ENCODE results near the gene PAK4. TPM values are rescaled to one million over a fixed set of nuclear protein-coding genes. Genes with fewer than 3 reads are reported as not detected.

PAK4 gene
- total RNA-seq, 4 donors from 2014 or later, result 6.1 to 16.3 (median 7.5) TPM

DNA sequence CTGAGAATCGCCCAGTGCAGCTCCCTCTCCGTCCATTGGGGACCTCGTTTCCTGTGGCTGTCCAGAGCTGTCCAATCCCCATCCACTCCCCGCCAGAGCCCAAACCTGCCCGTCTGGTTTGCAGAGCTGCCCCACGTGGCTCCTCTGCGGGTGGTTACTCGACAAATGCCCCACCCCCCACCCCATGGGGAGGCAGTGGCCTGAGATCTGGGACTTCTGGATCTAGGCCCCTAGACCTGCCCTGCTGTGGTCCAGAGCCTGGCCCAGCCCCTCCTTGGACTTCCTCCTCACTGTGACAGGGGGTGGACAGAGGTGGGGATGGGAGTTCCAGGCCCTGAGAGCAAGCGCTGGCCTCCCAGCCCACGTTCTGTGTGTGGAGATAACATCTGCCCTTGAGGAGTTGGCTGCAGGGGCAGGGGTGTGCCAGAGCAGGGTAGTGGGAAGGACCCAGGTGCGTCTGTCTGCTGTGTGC lies 29.1 kb downstream of the PAK4 start:
- no peak overlapping the region for H3K27ac ChIP-seq
- H3K9me3 ChIP-seq, result no peaks in the 10 kb centered on the region
- no peak for ATAC-seq
- H3K4me3 ChIP-seq, result no peak overlapping the region
- 51 to 60% methylated on average over 1 to 8 of the region's 11 CpGs for WGBS, 2 donors (ENCODE audit: low coverage in 1 of 2)
- H3K36me3 ChIP-seq, result no peaks in the 10 kb centered on the region
- H3K27me3 ChIP-seq, result no peaks in the 10 kb centered on the region
- TF ChIP-seq, protein P1, sequence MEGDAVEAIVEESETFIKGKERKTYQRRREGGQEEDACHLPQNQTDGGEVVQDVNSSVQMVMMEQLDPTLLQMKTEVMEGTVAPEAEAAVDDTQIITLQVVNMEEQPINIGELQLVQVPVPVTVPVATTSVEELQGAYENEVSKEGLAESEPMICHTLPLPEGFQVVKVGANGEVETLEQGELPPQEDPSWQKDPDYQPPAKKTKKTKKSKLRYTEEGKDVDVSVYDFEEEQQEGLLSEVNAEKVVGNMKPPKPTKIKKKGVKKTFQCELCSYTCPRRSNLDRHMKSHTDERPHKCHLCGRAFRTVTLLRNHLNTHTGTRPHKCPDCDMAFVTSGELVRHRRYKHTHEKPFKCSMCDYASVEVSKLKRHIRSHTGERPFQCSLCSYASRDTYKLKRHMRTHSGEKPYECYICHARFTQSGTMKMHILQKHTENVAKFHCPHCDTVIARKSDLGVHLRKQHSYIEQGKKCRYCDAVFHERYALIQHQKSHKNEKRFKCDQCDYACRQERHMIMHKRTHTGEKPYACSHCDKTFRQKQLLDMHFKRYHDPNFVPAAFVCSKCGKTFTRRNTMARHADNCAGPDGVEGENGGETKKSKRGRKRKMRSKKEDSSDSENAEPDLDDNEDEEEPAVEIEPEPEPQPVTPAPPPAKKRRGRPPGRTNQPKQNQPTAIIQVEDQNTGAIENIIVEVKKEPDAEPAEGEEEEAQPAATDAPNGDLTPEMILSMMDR (IDR thresholded peaks at IDR 0.05), result no peak
- no peak for TF ChIP-seq POLR2AphosphoS5 (IDR thresholded peaks at IDR 0.05)
- TF ChIP-seq EP300 (IDR thresholded peaks at IDR 0.05), result no peak
- TF ChIP-seq POLR2A (IDR thresholded peaks at IDR 0.05), result no peak
- H3K4me1 ChIP-seq, result peaks cover 0 to 70% (median 25%) of the 10 kb centered on the region in 3 donors

DNA sequence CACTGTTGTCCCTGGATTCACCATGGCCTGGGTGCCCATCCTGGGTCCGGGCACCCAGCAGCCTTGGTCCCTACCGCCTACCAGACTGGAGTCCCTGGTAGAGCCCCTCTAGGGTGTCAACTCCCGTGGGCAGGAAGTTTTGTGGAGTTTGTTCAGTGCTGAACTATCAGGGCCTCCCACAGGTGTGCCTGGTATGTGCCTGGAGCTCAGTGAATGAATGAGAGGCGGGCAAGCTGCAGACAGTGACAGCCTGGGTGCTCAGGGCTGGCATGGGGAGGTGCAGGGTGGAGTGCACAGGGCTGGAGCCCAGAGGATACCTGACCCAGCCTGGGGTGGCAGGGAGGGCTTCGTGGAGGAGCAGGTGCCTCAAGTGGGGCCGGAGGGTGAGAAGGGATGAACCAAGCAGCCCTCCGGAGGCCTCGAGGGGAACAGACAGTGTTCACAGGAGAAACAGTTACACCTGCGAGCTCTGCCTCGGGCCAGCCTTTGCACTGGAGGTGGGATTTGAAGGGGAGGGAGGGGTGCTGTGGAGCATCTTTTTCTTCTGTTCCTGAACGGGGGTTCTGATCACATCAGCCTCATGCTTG lies 29.6 kb downstream of the PAK4 start:
- H3K36me3 ChIP-seq, result no peaks in the 10 kb centered on the region
- no peak overlapping the region for H3K4me3 ChIP-seq
- no peaks in the 10 kb centered on the region for H3K9me3 ChIP-seq
- 66% methylated on average over 6 of the region's 11 CpGs; no CpG with 5 or more reads in 1 of the 2 donors for WGBS, 2 donors (ENCODE audit: low coverage in 1 of 2)
- TF ChIP-seq, protein P1 (IDR thresholded peaks at IDR 0.05), result no peak
- TF ChIP-seq EP300 (IDR thresholded peaks at IDR 0.05) (no peak), POLR2A (IDR thresholded peaks at IDR 0.05) (no peak), POLR2AphosphoS5 (IDR thresholded peaks at IDR 0.05) (no peak)
- no peak for ATAC-seq
- H3K4me1 ChIP-seq, result peaks cover 0 to 76% (median 31%) of the 10 kb centered on the region in 3 donors
- H3K27me3 ChIP-seq, result no peaks in the 10 kb centered on the region
- no peak overlapping the region for H3K27ac ChIP-seq

DNA sequence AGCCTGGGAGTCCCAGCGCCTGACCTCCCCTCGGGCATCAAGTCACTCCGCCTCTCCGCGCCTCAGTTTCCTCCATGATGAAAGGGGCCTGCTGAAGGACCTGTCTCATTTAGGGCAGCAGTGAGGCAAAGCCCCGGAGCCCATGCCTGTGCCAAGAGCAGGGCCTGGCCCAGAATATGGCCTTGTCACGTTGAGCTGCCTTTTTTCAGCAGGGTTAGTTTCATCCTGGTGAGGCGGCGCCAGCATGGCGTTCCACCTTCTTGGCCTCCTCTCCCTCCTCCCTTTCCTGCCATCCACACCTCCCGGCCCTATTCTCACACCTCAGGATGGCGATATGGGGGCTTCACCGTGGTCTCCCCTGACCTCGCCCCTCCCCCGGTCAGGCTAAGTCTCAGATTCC lies 30.2 kb downstream of the PAK4 start:
- no peak overlapping the region for H3K27ac ChIP-seq
- 20 to 85% methylated on average over 1 to 4 of the region's 15 CpGs for WGBS, 2 donors (ENCODE audit: low coverage in 1 of 2)
- TF ChIP-seq EP300 (IDR thresholded peaks at IDR 0.05) (no peak), POLR2AphosphoS5 (IDR thresholded peaks at IDR 0.05) (no peak), POLR2A (IDR thresholded peaks at IDR 0.05) (no peak)
- TF ChIP-seq, protein P1 (IDR thresholded peaks at IDR 0.05), result no peak
- no peak overlapping the region for H3K4me3 ChIP-seq
- no peak for ATAC-seq
- H3K9me3 ChIP-seq, result no peaks in the 10 kb centered on the region
- peaks cover 0 to 80% (median 34%) of the 10 kb centered on the region in 3 donors for H3K4me1 ChIP-seq
- H3K36me3 ChIP-seq, result no peaks in the 10 kb centered on the region
- H3K27me3 ChIP-seq, result no peaks in the 10 kb centered on the region

DNA sequence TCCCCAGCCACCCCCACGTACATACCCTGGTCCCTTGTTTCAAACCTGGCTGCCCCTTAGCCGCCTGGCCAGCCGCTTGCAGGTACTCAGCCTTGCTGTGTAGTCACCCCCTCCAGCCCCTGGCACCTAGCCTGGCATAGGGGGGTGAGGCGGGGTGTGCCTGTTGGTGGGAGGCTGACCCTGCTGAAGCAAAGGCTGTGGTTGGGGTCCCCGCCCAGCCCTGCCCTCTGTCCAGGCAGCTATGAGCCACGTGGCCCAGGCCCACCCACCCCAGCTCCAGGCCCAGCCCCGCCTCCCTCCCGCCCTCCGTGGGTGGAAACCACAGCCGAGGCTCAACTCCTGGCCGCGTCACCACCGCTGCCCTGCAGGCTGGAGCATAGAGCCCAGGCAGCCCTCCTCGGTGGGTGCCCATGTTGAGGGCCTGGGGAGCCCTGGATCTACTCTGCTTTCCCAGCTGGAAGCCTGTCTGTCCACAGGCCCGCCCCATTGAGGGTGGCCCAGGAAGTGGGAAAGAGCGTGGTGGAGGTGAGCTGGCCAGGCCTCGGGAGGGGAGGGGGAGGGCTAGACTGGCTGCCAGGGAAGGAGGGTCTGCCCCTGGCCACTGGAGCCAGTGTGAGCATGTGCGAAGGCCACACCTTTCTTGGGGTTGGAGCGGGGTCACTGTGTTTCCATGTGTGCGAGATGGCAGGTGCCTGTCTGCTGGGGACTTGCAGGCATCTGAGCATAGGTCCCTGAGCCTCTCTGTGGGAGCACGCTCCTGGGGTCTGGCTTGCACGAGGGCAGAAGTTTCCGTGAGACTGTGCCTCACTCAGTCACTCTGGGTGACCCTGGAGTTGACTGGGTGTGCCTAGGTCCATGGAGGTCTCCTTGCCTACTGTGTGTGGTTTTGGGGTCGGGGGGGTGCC lies 31.0 kb downstream of the PAK4 start:
- WGBS, 2 donors (ENCODE audit: low coverage in 1 of 2), result 0 to 38% methylated on average over 1 of the region's 24 CpGs
- no peaks in the 10 kb centered on the region for H3K9me3 ChIP-seq
- no peaks in the 10 kb centered on the region for H3K36me3 ChIP-seq
- no peak for TF ChIP-seq POLR2AphosphoS5 (IDR thresholded peaks at IDR 0.05)
- no peak for TF ChIP-seq EP300 (IDR thresholded peaks at IDR 0.05)
- TF ChIP-seq, protein P1 (IDR thresholded peaks at IDR 0.05), result no peak
- no peak for TF ChIP-seq POLR2A (IDR thresholded peaks at IDR 0.05)
- peak overlapping the region in 1 of 2 donors; percentile 25 for H3K4me3 ChIP-seq
- ATAC-seq, result peak; percentile 36
- H3K4me1 ChIP-seq, result peaks cover 0 to 80% (median 40%) of the 10 kb centered on the region in 3 donors
- no peaks in the 10 kb centered on the region for H3K27me3 ChIP-seq
- peak overlapping the region in 2 of 4 donors; percentile 27 to 36 for H3K27ac ChIP-seq

Measured in gastroesophageal sphincter (tissue), 4 donors.